Measurements from ENCODE around the gene MR1.

DNA sequence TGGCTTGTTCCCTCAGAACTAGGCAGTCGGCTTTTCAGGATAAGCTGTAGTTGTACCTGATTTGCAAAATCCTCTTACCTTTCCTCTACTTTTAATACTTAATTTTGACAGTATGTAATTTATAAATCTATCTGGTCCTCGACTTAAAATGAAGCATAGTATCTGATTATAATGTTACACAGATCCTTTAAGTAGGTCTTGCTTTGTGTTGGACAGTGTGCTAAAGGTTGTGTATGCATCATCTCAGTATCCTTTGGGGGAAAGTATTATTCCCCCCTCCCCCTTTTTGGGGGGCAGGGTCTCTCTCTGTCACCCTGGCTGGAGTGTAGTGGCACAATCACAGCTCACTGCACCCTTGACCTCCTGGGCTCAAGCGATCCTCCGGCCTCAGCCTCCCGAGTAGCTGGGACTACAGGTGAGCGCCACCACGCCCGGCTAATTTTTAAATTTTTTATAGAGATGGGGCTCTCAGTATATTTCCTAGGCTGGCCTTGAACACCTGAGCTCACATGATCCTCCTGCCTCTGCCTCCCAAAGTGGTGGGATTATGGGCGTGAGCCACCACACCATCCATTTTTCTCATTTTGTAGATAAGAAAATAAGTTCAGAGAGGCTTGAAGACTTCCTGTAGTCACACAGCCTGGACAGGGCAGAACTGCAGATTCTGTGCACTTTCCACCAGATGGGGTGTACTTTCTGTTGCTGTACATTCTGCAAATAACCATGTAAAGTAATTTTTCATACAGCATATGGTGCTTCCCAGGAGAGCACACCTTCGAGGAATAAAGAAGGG is 10.3 kb upstream of the MR1 start:
- no peak for TF ChIP-seq POLR2A (IDR thresholded peaks at IDR 0.05; ENCODE audit: borderline replicate concordance, extremely low read depth, insufficient read depth, insufficient read length)
- no peak for TF ChIP-seq CEBPB (IDR thresholded peaks at IDR 0.05; ENCODE audit: low read depth)
- no peak for TF ChIP-seq EZH2 (IDR thresholded peaks at IDR 0.05)
- TF ChIP-seq POLR2AphosphoS5 (IDR thresholded peaks at IDR 0.05; ENCODE audit: low read depth, low read length): no peak
- TF ChIP-seq YY1 (IDR thresholded peaks at IDR 0.05; ENCODE audit: extremely low read depth, insufficient replicate concordance, low read depth, low read length): no peak
- TF ChIP-seq, protein P1, sequence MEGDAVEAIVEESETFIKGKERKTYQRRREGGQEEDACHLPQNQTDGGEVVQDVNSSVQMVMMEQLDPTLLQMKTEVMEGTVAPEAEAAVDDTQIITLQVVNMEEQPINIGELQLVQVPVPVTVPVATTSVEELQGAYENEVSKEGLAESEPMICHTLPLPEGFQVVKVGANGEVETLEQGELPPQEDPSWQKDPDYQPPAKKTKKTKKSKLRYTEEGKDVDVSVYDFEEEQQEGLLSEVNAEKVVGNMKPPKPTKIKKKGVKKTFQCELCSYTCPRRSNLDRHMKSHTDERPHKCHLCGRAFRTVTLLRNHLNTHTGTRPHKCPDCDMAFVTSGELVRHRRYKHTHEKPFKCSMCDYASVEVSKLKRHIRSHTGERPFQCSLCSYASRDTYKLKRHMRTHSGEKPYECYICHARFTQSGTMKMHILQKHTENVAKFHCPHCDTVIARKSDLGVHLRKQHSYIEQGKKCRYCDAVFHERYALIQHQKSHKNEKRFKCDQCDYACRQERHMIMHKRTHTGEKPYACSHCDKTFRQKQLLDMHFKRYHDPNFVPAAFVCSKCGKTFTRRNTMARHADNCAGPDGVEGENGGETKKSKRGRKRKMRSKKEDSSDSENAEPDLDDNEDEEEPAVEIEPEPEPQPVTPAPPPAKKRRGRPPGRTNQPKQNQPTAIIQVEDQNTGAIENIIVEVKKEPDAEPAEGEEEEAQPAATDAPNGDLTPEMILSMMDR (IDR thresholded peaks at IDR 0.05 in 2 of 3, conservative IDR thresholded peaks at IDR 0.05 in 1 of 3; ENCODE audit: borderline replicate concordance in 1 of 3, insufficient read depth in 1 of 3, low read depth in 2 of 3, low read length in 2 of 3): no peak
- TF ChIP-seq, protein P2, sequence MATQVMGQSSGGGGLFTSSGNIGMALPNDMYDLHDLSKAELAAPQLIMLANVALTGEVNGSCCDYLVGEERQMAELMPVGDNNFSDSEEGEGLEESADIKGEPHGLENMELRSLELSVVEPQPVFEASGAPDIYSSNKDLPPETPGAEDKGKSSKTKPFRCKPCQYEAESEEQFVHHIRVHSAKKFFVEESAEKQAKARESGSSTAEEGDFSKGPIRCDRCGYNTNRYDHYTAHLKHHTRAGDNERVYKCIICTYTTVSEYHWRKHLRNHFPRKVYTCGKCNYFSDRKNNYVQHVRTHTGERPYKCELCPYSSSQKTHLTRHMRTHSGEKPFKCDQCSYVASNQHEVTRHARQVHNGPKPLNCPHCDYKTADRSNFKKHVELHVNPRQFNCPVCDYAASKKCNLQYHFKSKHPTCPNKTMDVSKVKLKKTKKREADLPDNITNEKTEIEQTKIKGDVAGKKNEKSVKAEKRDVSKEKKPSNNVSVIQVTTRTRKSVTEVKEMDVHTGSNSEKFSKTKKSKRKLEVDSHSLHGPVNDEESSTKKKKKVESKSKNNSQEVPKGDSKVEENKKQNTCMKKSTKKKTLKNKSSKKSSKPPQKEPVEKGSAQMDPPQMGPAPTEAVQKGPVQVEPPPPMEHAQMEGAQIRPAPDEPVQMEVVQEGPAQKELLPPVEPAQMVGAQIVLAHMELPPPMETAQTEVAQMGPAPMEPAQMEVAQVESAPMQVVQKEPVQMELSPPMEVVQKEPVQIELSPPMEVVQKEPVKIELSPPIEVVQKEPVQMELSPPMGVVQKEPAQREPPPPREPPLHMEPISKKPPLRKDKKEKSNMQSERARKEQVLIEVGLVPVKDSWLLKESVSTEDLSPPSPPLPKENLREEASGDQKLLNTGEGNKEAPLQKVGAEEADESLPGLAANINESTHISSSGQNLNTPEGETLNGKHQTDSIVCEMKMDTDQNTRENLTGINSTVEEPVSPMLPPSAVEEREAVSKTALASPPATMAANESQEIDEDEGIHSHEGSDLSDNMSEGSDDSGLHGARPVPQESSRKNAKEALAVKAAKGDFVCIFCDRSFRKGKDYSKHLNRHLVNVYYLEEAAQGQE (IDR thresholded peaks at IDR 0.05; ENCODE audit: low read depth): no peak
- no peak for TF ChIP-seq SP1 (IDR thresholded peaks at IDR 0.05; ENCODE audit: low read depth)
- TF ChIP-seq RAD21 (IDR thresholded peaks at IDR 0.05; ENCODE audit: low read depth): no peak
- TF ChIP-seq FOSL1 (IDR thresholded peaks at IDR 0.05; ENCODE audit: low read depth): no peak

Data from HCT116 (cell line).